ENCODE measurements around the gene THADA.

Gene THADA

DNA sequence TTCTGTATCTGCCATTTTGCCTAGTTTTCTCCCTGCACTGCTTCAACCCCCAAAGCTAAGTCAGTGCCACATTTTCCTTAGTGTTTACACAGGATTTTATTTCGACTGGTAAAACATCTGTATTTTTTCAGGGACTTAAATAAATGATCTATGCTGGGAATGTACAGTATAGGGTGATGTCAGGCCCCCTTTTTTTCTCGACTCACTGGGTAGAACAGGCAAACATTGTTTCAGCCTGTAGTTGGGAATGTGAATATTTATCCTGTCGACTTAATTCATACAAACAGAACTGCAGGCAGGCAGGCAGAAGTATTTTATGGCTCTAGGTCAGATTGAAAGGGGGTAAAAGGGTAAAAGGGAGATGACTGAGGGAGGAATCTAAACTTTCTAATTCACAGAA is 245.9 kb downstream of the THADA start:
- DNase-seq (ENCODE audit: low read depth in 2 of 2), result no peak

DNA sequence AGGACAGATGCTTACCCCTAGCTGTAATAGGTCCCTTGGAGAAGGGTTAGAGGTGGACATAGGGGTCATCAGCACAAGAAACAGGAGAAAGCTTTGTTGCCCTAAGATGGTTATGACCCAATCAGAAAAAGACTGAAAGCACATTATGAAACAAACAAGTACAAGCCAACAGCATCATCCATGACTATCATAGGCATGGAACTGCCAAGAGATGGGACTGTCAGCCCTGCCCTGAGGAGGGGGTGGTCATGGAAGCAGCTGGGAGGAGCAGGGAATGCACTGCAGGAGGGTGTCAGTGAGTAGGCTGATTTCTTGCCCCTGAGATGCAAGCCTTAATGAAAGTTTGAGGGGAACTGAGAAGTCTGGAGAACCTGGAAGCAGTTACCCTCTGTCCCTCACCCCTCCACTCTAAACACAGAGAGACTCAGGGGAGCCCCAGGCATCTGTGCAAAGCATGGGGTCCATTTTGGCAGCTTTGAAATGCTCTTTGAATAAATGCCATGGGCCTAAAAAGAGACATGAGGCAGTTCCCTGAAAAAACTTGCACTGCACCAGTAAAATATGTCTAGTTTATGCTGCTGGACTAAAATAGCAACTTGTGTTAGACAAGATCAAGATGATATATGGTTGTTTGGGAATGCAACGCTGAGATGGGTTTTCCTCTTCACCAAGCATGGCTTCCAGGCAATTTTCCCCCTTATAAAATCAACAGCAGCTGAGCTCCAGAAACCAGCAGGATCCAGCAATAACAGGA is 246.8 kb downstream of the THADA start:
- no peak for DNase-seq (ENCODE audit: low read depth in 2 of 2)

DNA sequence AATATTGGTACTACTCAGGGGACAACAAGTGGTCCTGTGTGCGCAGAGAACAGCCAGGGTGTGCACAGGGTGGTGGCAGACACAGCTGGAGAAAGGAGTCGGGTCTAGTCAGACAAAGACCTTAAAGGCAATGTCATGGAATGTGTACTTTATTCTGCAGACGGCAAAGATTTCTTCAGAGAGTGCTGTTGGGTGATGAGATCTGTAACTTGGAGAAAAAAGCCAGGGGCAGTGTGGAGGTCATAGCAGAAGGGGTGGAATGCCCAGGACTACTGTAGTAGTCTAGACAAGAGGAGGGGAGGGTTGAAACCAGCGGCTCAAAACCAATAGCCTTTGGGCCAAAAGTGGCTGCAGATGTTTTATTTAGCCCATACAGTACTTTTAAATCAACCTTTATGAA is 248.1 kb downstream of the THADA start:
- no peak for DNase-seq (ENCODE audit: low read depth in 2 of 2)

DNA sequence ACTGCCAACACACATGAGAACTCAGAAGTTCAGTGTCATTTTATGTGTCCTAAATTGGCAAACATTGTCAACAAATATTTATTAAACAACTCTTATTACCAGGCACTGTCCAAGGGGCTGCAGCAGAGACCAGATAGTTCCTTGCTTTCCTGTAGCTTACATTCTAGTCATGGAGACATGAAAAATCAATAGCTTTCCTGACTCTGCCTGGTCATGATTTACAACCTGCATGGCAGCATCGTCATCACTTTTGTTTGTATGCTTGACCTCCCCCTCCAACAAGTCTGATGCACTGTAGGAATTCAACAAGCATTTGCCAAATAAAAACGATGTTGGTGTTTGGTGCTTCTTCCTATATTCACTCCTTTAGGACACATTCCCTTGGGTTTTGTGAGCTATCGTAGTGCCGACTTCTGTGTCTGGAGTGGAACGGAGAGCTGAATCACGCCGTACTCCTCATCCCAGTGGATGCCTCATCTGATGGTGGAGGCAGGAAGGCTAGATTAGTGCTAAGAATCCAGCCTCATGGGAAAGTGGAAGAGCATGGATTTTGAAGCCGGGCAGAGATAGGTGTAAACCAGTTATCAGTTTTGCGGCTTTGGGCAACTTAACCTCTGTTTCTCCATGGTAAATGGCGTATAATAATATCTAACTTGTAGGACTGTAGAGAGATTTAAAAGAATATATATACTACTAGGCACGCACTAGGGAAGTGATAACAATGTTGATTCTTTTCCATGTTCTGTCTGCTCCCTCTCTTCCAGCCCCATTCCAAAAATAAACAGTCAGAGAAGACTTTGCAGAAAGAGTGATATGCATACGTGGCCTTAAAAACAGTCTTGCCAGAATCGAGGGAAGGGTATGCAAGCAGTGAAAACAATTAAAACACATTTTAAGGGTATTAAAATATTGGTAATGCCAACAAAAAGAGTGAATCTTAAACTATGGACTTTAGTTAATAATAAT is 249.0 kb downstream of the THADA start:
- no peak for DNase-seq (ENCODE audit: low read depth in 2 of 2)

DNA sequence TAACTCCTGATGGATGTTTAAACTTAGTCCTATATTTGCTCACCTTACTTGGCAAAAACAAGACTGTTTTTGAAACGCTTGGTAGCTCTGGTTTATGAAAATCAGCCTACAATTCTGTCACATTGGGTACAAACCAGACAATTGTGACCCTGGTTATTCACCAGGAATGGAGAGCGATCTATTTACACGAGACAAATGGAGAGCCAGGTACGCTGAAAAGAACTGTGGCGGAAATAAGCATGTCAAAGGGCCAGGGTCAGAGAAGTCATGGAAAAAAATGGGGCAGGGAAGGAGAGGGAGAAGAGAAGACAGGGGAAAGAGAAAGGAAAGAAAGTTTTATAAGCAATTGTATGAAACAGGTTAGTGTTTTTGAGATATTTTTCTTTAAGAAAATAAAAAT is 250.0 kb downstream of the THADA start:
- no peak for DNase-seq (ENCODE audit: low read depth in 2 of 2)

DNA sequence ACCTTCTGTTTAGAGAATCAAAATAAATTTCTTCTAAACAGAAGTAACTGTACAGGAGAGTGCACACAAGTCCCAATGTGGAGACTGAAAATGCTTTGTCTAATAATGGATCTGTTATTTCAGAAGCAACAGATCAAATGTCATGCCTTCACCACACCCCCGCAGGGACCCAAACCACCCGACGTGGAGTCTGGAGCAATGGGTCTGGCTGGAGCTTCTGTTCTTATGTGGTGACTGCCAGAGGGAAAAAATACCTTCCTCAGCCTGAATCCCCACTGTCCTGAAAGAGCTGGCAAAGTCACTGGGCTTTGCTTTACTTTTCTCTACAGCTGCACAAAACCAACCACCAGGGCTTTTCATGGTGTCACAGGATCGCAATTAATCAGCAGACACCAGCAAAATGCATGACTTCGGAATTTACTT is 250.4 kb downstream of the THADA start:
- DNase-seq (ENCODE audit: low read depth in 2 of 2), result no peak

DNA sequence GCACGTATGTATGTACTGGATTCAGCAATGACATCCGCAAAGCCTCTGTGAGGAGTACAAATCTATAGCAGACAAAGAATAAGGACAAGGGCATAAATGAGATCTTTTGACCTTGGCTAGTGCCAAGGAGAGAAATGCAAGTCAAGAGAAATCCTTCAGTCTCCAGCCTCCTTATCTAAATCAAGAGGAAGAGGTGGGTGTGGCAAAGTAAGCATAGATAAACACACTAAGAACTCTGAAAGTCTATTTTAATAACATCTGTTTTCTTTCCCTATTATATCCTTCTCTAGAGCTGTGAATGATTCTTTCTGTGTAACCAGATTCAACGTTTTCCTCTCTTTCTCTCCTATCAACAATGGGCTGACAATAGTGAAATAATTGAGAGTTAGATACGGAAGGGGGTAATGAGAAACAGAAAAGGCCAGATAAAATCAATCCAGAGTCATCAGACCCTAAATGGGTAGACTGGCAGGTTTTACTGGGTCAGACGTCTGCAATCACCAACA is 250.9 kb downstream of the THADA start:
- DNase-seq (ENCODE audit: low read depth in 2 of 2), result no peak

DNA sequence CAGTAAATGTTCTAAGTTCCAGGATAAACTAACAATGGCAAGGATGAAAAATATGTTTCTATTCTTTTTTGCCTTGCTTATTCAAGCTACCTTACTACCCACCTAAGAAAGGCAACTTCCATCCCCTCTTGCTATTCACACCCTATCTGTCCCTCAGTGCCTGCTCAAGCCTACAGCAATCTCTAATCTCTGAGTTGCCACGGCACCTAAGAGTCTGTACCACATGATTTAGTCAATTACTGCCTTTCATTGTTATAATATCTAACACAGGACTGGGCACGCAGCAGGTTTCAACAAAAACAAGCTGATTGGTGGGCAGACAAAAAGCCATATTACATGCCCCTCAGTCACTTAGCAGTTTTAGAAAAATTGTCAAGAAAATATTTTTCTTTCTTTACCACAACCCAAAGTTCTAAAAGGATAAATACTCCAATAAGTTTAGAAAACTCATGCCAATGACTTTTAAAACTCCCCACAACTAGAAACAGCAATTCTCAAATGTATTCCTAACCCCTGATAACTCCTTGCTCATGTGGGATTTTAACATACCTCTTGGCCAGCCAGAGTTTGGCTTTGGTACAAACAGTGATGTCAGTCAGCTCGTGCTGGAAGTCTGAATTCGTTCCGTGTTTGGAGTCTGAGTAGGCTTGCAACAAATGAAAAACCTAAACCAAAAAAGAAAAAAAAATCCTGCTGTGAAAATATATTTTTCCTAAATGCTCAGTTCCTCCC is 252.1 kb downstream of the THADA start:
- no peak for DNase-seq (ENCODE audit: low read depth in 2 of 2)

DNA sequence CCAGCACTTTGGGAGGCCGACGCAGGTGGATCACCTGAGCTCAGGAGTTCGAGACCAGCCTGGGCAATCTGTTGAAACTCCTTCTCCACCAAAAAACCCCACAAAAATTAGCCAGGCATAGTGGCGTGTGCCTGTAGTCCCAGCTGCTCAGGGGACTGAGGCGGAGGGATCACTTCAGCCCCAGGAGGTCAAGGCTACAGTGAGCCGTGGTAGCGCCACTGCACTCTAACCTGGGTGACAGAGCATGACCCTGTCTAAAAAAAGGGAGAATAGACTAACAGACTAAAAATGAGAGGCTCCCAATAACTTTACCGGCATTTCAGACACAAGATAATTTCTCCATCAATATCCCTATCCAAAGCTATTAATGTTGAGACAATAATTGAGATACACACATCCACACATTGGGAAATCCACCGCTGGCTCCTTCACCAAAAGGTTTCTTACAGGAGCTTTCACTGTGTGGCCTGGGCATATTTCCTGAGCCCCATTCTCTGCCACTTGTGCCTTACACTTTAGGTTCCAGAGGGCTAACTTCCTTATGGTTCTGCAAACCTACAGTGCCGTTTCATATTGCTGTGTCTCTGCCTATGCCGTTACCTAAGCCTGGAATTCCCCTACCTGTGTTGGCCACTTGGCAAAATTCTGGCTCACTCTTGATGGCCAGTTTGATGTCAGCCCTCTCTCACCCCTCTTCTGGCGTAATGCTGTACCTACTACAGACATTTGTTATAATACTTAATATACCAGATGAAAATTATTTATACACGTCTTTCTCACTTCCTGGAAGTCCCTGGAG is 253.7 kb downstream of the THADA start:
- DNase-seq (ENCODE audit: low read depth in 2 of 2), result no peak

DNA sequence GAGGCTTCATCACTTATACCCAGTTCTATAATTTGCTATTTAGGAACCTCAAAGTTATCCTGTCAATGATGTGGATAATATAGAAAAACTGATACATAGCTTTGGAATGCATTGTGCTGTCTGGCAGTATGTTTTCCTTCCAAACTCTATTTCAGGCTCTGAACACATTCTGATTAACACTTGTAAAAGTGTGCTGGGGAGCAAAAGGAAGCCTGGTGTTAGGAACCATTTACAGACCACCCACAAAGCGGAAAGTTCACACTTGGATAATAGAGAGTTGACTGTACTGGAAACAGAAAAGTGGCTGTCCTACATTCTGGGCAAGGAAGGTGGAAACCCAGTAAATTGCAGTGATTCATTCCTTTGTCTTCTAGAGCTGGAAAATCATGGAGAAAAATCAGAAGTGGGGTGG is 254.9 kb downstream of the THADA start:
- DNase-seq (ENCODE audit: low read depth in 2 of 2), result no peak

DNA sequence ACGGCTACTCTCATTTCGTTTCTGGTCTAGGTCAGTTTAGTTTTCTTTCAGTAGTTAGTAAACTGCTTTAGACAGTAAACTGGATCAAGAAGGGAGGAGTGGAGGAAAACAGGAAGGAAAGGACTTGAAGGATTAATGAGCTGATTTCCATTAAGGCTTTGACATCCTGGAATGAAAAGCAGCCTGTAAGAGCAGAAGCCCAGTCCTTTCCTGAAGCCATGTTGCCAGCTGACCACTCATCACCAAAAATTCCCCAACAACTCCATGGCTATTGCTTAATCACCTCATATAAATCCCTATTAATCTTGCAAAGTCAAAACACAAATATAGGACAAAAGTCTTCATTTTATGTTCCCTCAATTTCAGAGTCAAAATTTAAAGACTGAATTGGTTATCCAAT is 255.8 kb downstream of the THADA start:
- DNase-seq (ENCODE audit: low read depth in 2 of 2), result no peak

DNA sequence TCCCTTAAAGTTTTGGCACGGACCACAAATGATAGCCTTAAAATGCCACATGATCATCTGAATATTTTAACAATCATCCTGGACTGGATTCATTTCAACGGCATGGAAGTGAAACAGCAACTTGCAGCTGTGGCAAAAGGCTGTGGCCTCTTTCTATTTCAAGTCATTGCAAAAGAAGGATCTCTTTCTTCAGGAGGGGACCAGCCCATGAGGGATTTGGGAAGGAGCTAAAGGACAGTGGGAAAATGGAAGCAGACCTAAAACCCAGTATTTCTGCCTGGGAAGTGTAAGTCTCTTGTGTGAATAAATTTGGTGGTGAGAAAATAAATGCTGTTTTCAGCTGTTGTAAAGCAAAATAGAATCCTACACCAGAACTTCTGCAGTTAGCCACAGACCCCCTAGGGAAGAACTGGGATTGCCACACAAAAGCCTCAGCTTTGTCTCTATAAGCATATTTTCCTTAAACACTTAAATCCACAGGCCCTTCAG is 262.1 kb downstream of the THADA start:
- no peak for DNase-seq (ENCODE audit: low read depth in 2 of 2)

DNA sequence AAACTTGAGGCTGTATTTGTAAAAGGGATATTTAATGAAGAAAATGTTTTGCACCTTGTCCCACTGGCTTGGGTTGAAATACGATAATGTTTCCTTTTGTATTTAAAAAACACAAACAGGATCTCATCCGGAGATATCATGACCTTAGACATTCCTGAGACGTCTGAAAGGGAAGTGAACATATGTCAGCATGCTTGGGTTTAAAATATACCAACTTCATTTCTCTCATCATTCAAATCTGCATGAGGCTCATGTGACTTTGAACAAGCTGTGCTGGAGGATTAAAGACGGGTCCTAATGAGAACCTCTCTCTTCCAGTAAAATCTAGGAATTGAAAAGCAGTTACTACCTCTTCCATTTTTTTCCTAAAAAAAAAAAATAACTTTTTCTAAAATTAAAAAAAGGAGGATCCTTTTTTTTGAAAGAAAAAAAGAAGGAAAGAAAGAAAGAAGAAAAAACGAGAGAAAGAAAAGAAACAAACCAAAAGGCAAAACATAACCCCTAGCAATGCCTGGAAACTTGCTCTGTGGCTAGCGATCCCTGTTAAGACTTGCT is 262.7 kb downstream of the THADA start:
- DNase-seq (ENCODE audit: low read depth in 2 of 2), result no peak

DNA sequence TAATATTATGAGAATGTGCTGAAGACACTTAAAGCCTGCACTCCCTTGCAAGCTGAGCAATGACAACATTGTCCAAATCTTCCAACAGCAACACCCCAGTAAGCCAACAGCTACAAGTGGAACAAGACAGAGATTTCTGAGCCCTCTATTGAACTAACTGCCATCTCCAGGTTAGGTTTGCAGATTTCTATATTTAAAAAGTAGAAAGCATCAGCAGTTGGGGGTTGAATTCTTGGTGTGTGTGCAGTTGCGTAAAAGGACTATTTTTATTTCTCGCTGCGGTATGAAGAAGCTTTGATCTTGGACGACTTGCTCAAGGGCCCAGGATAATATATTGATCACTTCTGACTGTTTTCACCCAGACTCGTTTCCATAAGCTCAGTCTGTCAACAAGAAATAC is 263.2 kb downstream of the THADA start:
- no peak for DNase-seq (ENCODE audit: low read depth in 2 of 2)

DNA sequence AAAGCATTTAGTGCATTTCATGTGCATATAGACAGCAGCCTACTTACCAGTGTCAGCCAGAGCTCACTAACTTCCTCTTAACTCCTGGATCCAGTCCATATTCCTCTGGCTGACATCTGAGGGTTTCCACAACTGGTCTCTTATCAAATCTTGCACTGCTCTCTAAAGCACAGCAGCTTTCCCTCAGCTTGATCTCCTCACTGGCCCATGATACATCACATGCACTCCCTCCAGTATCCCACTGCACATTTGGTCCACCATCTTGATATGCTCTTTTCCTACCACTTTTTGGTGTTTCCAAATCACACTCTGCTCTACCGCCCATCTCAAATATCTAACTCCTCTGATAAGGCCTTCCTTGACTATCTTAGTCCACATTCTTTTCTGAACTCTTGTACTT is 264.4 kb downstream of the THADA start:
- DNase-seq (ENCODE audit: low read depth in 2 of 2), result no peak

DNA sequence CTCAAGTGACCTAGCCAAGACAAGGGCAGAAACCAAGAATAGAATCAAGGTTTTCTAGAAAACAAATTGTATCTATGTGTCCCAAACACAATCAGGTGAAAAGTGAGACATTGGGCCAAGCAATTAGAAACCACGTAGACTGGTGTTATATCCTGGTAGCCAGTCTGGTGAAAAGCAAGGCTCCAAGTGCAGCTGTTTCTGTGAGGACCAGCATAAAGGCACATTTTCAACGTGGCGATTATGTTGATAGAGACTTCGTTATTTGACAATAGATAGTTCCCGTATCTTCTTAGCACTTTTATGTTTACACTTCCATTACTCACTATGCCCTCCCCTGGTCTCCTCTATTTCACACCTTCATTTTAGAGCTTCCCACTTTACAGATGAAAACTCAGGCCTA is 266.2 kb downstream of the THADA start:
- DNase-seq (ENCODE audit: low read depth in 2 of 2), result no peak

DNA sequence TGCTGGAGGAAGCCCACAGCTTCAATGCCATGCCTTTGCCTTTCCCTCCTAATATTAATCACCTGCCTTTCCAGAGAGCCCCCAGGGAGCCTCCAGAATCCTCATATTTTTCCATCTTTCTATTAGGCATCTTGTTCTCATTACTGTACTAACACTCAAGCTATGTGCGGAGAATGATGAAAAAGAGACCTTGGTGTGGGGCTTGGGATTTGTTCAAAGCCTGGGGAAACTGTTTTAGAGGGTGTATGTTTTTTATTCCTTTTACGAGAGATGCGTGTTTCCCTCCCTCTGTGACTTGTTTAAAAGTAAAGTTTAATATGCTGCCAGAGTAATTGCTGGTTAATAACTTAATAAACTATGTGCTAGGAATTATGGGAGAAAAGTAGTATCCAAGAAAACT is 267.0 kb downstream of the THADA start:
- DNase-seq (ENCODE audit: low read depth in 2 of 2), result no peak

DNA sequence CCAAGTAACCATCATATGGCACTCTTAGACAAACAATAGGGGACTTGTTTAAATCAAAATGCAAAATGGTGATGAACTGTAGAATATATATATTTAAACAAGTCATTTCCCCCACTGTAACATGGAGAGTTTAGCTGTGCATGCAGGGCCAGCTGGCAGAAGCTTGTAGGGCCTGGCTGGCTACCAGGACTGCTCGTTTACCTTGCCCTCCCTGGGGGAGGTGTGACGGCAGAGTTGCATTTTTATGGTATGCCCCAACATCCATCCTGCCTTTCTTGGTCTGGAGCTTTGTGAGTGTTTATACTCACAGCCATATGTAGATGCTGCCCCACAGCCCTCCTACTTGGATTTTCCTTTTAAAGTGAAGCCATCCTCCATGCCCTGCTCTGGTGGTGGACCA is 267.7 kb downstream of the THADA start:
- no peak for DNase-seq (ENCODE audit: low read depth in 2 of 2)

DNA sequence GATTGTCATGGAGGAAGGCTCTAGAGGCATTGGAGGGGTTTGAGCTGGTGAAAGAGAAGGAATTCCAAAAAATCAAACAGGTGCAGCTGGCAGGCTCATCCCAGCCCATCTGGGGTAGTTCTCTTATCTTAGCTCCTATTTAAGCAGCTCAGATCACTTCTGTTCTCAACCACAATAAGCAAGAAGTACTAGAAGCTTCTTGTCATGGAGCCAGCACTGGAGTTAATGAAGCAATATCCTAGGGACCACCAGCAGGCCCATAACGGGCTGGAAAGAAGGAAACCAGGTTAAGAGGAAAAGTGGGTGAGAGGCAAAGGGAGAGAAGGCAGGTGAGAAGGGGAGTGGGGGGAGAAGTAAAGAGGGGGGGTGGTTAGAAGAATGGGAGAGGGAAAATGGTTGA is 268.7 kb downstream of the THADA start:
- DNase-seq (ENCODE audit: low read depth in 2 of 2), result no peak

DNA sequence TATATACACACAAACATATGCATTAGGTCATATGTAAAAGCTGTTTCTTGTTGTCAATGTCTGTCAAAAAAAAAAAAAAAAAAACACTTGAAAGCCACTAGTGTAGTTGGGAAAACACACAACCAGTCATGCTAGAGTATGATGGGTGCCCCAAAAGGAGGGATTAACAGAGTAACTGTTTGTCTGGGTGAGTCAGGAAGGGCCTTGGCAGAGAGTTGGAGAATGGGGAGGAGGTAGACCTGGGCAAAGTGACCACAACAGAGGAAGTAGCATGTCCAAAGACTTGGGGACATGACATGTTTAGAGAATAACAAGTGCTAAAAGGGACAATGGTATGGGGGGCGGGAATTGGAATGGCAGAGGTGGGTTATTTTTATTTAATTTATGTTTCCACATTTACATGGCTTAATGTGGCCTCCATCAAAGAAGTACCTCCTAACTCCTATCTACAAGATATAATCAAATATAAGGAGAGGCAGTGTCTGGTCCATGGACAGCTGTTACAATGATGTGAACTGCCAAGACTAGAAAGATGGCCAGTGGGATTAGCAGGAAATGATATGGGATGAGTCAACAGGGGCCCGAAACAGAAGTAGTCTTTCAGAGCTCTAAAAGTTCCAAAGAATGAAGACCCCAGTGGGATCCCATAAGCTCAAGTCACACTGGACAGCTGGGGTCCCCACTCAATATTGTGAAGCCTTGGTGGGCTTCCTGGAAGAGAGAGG is 269.6 kb downstream of the THADA start:
- no peak for DNase-seq (ENCODE audit: low read depth in 2 of 2)

Data from stimulated activated CD4-positive, alpha-beta T cell treated with anti-CD3 and anti-CD28 coated beads, Interleukin-1b, Interleukin-23, amount 100 ng/mL, for 1 hour (primary cell).